Adrenal gland (tissue), 5 donors: ENCODE data around the gene FBXW10B.
A peak's percentile ranks its signal among the peaks of the same experiment; 100 is the strongest.

Experiments used
- CTCF ChIP-seq, 6 experiments: fragments of 450-650 bp in 4 of 6; fragments of 200-600 bp in 2 of 6; sonication (generic) in 1 of 6; IDR thresholded peaks; 1 replicate in 5 of 6; 2 replicates in 1 of 6; pipeline versions ENCODE4 v1.5.1 to v1.8.0; 2016 to 2021; ENCODE audit warnings: antibody characterized with exemption in 6 of 6, mild to moderate bottlenecking in 2 of 6, moderate library complexity in 1 of 6
- POLR2A ChIP-seq, 2 donors: fragments of 450-650 bp; IDR thresholded peaks; one replicate each; pipeline ENCODE4 v1.6.1; 2017; ENCODE audit warnings: antibody characterized with exemption in 2 of 2, mild to moderate bottlenecking in 2 of 2, moderate library complexity in 1 of 2
- donor health status: DM: no; HTN: no; CAD: no.

GRCh38 chr17:15649861-15650421, 30.4 kb upstream of the FBXW10B start:
- TF ChIP-seq CTCF (IDR thresholded peaks at IDR 0.05), result no peak
- TF ChIP-seq POLR2A (IDR thresholded peaks at IDR 0.05), result peak in 1 of 2 donors; percentile 42
